ENCODE results near the gene P4HA2. TPM values are rescaled to one million over a fixed set of nuclear protein-coding genes. Genes with fewer than 3 reads are reported as not detected.
"Not testable (repeated sequence)": the region's sequence is repeated elsewhere in the genome, so short reads cannot be mapped to it uniquely, and the experiment has no call there.

P4HA2 gene
- total and polyA plus RNA-seq, 2 of the 8 experiments (the other 6 are each of a cell fraction or from before 2014, with no cell fraction given): 7.4 to 9.3 TPM

GRCh38 chr5:132161574-132162326 is 65.9 kb downstream of the P4HA2 start:
- H3K18ac ChIP-seq (ENCODE audit: extremely low read depth, low read length); H2BK5ac ChIP-seq (ENCODE audit: low read depth, low read length); H3K4ac ChIP-seq (replicated peaks; ENCODE audit: insufficient read length, low read depth, low read length); H2AK5ac ChIP-seq (ENCODE audit: low read depth, low read length); H3K4me2 ChIP-seq (ENCODE audit: insufficient read depth in 1 of 2, low read depth in 2 of 2, low read length in 2 of 2); H4K5ac ChIP-seq (ENCODE audit: insufficient read length, low read depth, low read length); H2BK20ac ChIP-seq (ENCODE audit: low read length); H3K4me3 ChIP-seq (ENCODE audit: extremely low read depth in 1 of 4, insufficient read depth in 2 of 4, low read depth in 3 of 4, low read length in 4 of 4); H4K91ac ChIP-seq (replicated peaks; ENCODE audit: insufficient read length, low read length); H3K79me2 ChIP-seq (ENCODE audit: control insufficient read depth in 1 of 2, insufficient read depth in 2 of 2, low read length in 2 of 2); DNase-seq (ENCODE audit: low read depth in 1 of 2, low spot score in 2 of 2); FAIRE-seq; H2AFZ ChIP-seq (ENCODE audit: low read length); H3K36me3 ChIP-seq (ENCODE audit: control insufficient read depth in 2 of 4, insufficient read depth in 4 of 4, low read length in 3 of 4); CTCF ChIA-PET (ENCODE audit: partially characterized antibody); H3K79me1 ChIP-seq (ENCODE audit: low read depth, low read length); H2BK12ac ChIP-seq (ENCODE audit: low read depth, low read length); H3K23me2 ChIP-seq (ENCODE audit: low read depth, low read length); H3K9me3 ChIP-seq (ENCODE audit: insufficient read depth in 2 of 2, low read depth in 1 of 2, low read length in 1 of 2); H2BK120ac ChIP-seq (replicated peaks; ENCODE audit: low read depth, low read length); H2BK15ac ChIP-seq (ENCODE audit: low read length); H3K4me1 ChIP-seq (replicated peaks in 1 of 4; ENCODE audit: control insufficient read depth in 3 of 4, insufficient read depth in 4 of 4, low read length in 3 of 4); H4K8ac ChIP-seq (ENCODE audit: extremely low read depth, insufficient read depth, low read length); H4K20me1 ChIP-seq (replicated peaks in 1 of 2; ENCODE audit: control insufficient read depth in 1 of 2, insufficient read depth in 2 of 2, low read length in 2 of 2); H3K23ac ChIP-seq (ENCODE audit: insufficient read length); H3K14ac ChIP-seq (ENCODE audit: insufficient read length); H3K56ac ChIP-seq (replicated peaks; ENCODE audit: insufficient read length, low read depth, low read length); H3K27ac ChIP-seq (ENCODE audit: low read depth, low read length); H3K9ac ChIP-seq (replicated peaks in 1 of 4; ENCODE audit: extremely low read depth in 1 of 4, low read depth in 3 of 4, low read length in 3 of 4); H3K27me3 ChIP-seq (replicated peaks in 1 of 4; ENCODE audit: control insufficient read depth in 3 of 4, extremely low read depth in 1 of 4, insufficient read depth in 3 of 4, low read length in 3 of 4); POLR2A ChIA-PET (ENCODE audit: partially characterized antibody): not testable (repeated sequence)
- 100% methylated on average over 1 of the region's 5 CpGs; no CpG with 5 or more reads in 1 of the 2 experiments for WGBS, 2 experiments (ENCODE audit: extremely low coverage in 1 of 2, insufficient coverage in 1 of 2, insufficient read length in 1 of 2, insufficient replicate concordance in 2 of 2, low coverage in 1 of 2, low lambda C conversion rate in 2 of 2, missing lambda C conversion rate in 1 of 2)

Data from H1 (cell line).